Measurements from ENCODE around the gene HERPUD2.

Gene HERPUD2

GRCh38 chr7:35694784-35695472 is at the start of gene HERPUD2:
Gene HERPUD2 (minus strand): TSS chr7:35695135. CDS start chr7:35694330, 805 bp downstream.
- DNase-seq (ENCODE audit: low read depth in 2 of 2): peak; percentile 82 to 89

GRCh38 chr7:35738889-35739288 is 44.0 kb upstream of the HERPUD2 start:
- no peak for DNase-seq (ENCODE audit: low read depth in 2 of 2)

GRCh38 chr7:35736725-35737124 is 41.8 kb upstream of the HERPUD2 start:
- no peak for DNase-seq (ENCODE audit: low read depth in 2 of 2)

- no peak for DNase-seq (ENCODE audit: low read depth in 2 of 2)
Measured at GRCh38 chr7:35735396-35735795, 40.5 kb upstream of the HERPUD2 start.

- DNase-seq (ENCODE audit: low read depth in 2 of 2): no peak
Measured at GRCh38 chr7:35734001-35734483, 39.1 kb upstream of the HERPUD2 start.

- DNase-seq (ENCODE audit: low read depth in 2 of 2): no peak
Measured at GRCh38 chr7:35731349-35731748, 36.4 kb upstream of the HERPUD2 start.

GRCh38 chr7:35729061-35729783 is 34.3 kb upstream of the HERPUD2 start:
- DNase-seq (ENCODE audit: low read depth in 2 of 2): peak; percentile 13 to 15

GRCh38 chr7:35728412-35729060 is 33.6 kb upstream of the HERPUD2 start:
- DNase-seq (ENCODE audit: low read depth in 2 of 2): no peak

GRCh38 chr7:35727571-35727970 is 32.6 kb upstream of the HERPUD2 start:
- peak; percentile 10 to 12 for DNase-seq (ENCODE audit: low read depth in 2 of 2)

- DNase-seq (ENCODE audit: low read depth in 2 of 2): no peak
Measured at GRCh38 chr7:35726654-35727053, 31.7 kb upstream of the HERPUD2 start.

- peak in 1 of 2 donors; percentile 14 for DNase-seq (ENCODE audit: low read depth in 2 of 2)
Measured at GRCh38 chr7:35725280-35725680, 30.3 kb upstream of the HERPUD2 start.

- DNase-seq (ENCODE audit: low read depth in 2 of 2): no peak
Measured at GRCh38 chr7:35723011-35723410, 28.1 kb upstream of the HERPUD2 start.

GRCh38 chr7:35722054-35722849 is 27.3 kb upstream of the HERPUD2 start:
- DNase-seq (ENCODE audit: low read depth in 2 of 2): peak in 1 of 2 donors; percentile 24

GRCh38 chr7:35721288-35721687 is 26.4 kb upstream of the HERPUD2 start:
- no peak for DNase-seq (ENCODE audit: low read depth in 2 of 2)

GRCh38 chr7:35720849-35721248 is 25.9 kb upstream of the HERPUD2 start:
- no peak for DNase-seq (ENCODE audit: low read depth in 2 of 2)

GRCh38 chr7:35720032-35720431 is 25.1 kb upstream of the HERPUD2 start:
- no peak for DNase-seq (ENCODE audit: low read depth in 2 of 2)

GRCh38 chr7:35718047-35718446 is 23.1 kb upstream of the HERPUD2 start:
- DNase-seq (ENCODE audit: low read depth in 2 of 2): no peak

- no peak for DNase-seq (ENCODE audit: low read depth in 2 of 2)
Measured at GRCh38 chr7:35717516-35717915, 22.6 kb upstream of the HERPUD2 start.

GRCh38 chr7:35717013-35717412 is 22.1 kb upstream of the HERPUD2 start:
- no peak for DNase-seq (ENCODE audit: low read depth in 2 of 2)

- DNase-seq (ENCODE audit: low read depth in 2 of 2): no peak
Measured at GRCh38 chr7:35716038-35716803, 21.3 kb upstream of the HERPUD2 start.

GRCh38 chr7:35714862-35715261 is 19.9 kb upstream of the HERPUD2 start:
- no peak for DNase-seq (ENCODE audit: low read depth in 2 of 2)
